ENCODE results near the gene ZCCHC4.

ZCCHC4 gene, protein sequence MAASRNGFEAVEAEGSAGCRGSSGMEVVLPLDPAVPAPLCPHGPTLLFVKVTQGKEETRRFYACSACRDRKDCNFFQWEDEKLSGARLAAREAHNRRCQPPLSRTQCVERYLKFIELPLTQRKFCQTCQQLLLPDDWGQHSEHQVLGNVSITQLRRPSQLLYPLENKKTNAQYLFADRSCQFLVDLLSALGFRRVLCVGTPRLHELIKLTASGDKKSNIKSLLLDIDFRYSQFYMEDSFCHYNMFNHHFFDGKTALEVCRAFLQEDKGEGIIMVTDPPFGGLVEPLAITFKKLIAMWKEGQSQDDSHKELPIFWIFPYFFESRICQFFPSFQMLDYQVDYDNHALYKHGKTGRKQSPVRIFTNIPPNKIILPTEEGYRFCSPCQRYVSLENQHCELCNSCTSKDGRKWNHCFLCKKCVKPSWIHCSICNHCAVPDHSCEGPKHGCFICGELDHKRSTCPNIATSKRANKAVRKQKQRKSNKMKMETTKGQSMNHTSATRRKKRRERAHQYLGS

DNA sequence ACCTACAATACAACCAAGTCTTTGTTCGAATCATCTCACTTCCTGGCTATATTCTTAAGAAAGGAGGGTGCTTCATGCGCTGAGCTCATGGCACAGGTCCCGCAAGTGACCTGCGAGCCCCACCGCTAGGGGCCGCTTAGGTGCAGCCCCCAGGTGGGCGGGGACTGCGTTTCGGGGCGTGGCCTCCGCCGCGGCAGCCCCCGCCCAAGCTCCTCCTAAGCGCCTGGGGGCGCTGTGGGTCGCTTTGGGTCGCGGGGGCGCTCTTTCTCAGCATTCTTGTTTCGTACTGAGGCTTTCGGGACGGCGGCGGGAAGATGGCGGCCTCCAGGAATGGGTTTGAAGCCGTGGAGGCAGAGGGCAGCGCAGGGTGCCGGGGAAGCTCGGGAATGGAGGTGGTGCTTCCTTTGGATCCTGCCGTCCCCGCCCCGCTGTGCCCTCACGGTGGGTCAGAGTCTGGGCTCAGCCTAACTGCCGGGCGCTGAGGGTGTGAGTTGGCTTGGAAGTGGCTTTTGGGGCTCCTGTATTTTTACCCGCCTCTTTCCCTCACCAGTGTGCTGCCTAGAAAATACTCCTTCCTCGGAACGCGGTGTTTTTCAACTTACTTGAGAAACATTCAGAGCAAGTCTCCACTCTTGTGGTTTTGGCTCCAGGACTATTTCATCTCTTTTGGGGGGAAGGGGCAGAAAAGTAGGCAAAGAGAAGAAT, at the start of gene ZCCHC4:
Gene ZCCHC4 (plus strand): TSS at position 279 of the 705 bp plus-strand sequence. CDS start 36 bp downstream, at position 315.
- TF ChIP-seq EZH2phosphoT487 (IDR thresholded peaks at IDR 0.05; ENCODE audit: borderline replicate concordance, low read length): no peak
- TF ChIP-seq, protein P1, sequence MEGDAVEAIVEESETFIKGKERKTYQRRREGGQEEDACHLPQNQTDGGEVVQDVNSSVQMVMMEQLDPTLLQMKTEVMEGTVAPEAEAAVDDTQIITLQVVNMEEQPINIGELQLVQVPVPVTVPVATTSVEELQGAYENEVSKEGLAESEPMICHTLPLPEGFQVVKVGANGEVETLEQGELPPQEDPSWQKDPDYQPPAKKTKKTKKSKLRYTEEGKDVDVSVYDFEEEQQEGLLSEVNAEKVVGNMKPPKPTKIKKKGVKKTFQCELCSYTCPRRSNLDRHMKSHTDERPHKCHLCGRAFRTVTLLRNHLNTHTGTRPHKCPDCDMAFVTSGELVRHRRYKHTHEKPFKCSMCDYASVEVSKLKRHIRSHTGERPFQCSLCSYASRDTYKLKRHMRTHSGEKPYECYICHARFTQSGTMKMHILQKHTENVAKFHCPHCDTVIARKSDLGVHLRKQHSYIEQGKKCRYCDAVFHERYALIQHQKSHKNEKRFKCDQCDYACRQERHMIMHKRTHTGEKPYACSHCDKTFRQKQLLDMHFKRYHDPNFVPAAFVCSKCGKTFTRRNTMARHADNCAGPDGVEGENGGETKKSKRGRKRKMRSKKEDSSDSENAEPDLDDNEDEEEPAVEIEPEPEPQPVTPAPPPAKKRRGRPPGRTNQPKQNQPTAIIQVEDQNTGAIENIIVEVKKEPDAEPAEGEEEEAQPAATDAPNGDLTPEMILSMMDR (IDR thresholded peaks at IDR 0.05; ENCODE audit: low read depth, low read length, poor library complexity, severe bottlenecking): peak; percentile 100
- peaks cover 24% of the 10 kb centered on the region for H3K4me1 ChIP-seq (ENCODE audit: control insufficient read depth, low read length)
- no peaks in the 10 kb centered on the region for H3K9me2 ChIP-seq (replicated peaks; ENCODE audit: control insufficient read depth, low read length)
- H3K4me3 ChIP-seq (ENCODE audit: low read length): peak within 1 kb of the TSS; percentile 90
- H3K27me3 ChIP-seq (ENCODE audit: control insufficient read depth, low read length): no peaks in the 10 kb centered on the region
- peak within 1 kb of the TSS; percentile 64 for H3K4me2 ChIP-seq (ENCODE audit: low read length)
- H3K9me3 ChIP-seq (ENCODE audit: control insufficient read depth, insufficient read depth, low read length): no peaks in the 10 kb centered on the region
- H3F3A ChIP-seq (ENCODE audit: control insufficient read depth, insufficient read depth): no peaks in the 10 kb centered on the region
- no peaks in the 10 kb centered on the region for H4K20me1 ChIP-seq (ENCODE audit: control insufficient read depth, insufficient read depth, low read depth, low read length)
- H3K79me2 ChIP-seq (ENCODE audit: control insufficient read depth, low read length): peaks cover 22% of the 10 kb centered on the region
- H3K27ac ChIP-seq (ENCODE audit: low read depth, low read length): no peak within 1 kb of the TSS
- H3K36me3 ChIP-seq (ENCODE audit: control insufficient read depth, low read length): peaks cover 17% of the 10 kb centered on the region

DNA sequence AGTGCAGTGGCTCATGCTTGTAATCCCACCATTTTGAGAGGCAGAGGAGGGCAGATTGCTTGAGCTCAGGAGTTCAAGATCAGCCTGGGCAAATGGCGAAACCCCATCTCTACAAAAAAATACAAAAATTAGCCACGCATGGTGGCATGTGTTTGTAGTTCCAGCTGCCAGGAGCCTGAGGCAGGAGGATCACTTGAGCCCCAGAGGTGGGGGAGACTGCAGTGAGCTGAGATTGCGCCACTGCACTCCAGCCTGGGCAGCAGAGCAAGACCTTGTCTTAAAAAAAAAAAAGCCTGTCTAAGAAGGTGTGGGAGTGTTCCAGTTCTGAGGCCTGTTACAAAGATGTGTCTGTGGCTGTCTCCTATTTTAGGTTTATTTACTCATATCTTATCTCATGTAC, 40.7 kb upstream of the ZCCHC4 start:
- H3K27ac ChIP-seq (ENCODE audit: low read depth, low read length): no peak overlapping the region
- H3K79me2 ChIP-seq (ENCODE audit: control insufficient read depth, low read length): no peaks in the 10 kb centered on the region
- no peaks in the 10 kb centered on the region for H3K9me2 ChIP-seq (replicated peaks; ENCODE audit: control insufficient read depth, low read length)
- no peak overlapping the region for H3K4me2 ChIP-seq (ENCODE audit: low read length)
- no peak for TF ChIP-seq EZH2phosphoT487 (IDR thresholded peaks at IDR 0.05; ENCODE audit: borderline replicate concordance, low read length)
- TF ChIP-seq, protein P1 (IDR thresholded peaks at IDR 0.05; ENCODE audit: low read depth, low read length, poor library complexity, severe bottlenecking): no peak
- H3K36me3 ChIP-seq (ENCODE audit: control insufficient read depth, low read length): peaks cover 16% of the 10 kb centered on the region
- no peaks in the 10 kb centered on the region for H3F3A ChIP-seq (ENCODE audit: control insufficient read depth, insufficient read depth)
- no peak overlapping the region for H3K4me3 ChIP-seq (ENCODE audit: low read length)
- H3K4me1 ChIP-seq (ENCODE audit: control insufficient read depth, low read length): no peaks in the 10 kb centered on the region
- no peaks in the 10 kb centered on the region for H4K20me1 ChIP-seq (ENCODE audit: control insufficient read depth, insufficient read depth, low read depth, low read length)
- H3K27me3 ChIP-seq (ENCODE audit: control insufficient read depth, low read length): no peaks in the 10 kb centered on the region
- H3K9me3 ChIP-seq (ENCODE audit: control insufficient read depth, insufficient read depth, low read length): no peaks in the 10 kb centered on the region

DNA sequence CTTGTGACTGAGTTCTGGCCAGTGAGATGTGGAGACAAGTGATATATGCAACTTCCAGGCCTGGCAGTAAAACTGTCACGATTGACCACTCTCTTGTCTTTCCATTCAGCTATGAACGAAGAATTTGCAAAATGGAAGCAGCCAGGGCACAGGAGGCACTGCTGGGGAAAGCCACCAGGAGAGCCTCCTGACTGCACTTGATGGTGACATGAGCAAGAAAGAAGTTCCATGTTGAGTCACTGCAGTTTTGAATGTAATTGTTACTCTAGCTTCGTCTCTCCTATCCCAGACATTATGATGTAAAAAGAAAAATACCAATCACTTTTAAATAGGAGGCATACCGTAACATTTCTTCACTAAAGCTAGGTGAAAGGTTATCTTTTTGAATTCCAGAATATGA, 32.4 kb upstream of the ZCCHC4 start:
- H3K4me2 ChIP-seq (ENCODE audit: low read length): no peak overlapping the region
- no peaks in the 10 kb centered on the region for H4K20me1 ChIP-seq (ENCODE audit: control insufficient read depth, insufficient read depth, low read depth, low read length)
- H3K9me2 ChIP-seq (replicated peaks; ENCODE audit: control insufficient read depth, low read length): no peaks in the 10 kb centered on the region
- peaks cover 12% of the 10 kb centered on the region for H3K36me3 ChIP-seq (ENCODE audit: control insufficient read depth, low read length)
- H3K4me3 ChIP-seq (ENCODE audit: low read length): no peak overlapping the region
- H3K27me3 ChIP-seq (ENCODE audit: control insufficient read depth, low read length): no peaks in the 10 kb centered on the region
- no peaks in the 10 kb centered on the region for H3K79me2 ChIP-seq (ENCODE audit: control insufficient read depth, low read length)
- peaks cover 2% of the 10 kb centered on the region; the same call in 1 of the 2 replicates for H3F3A ChIP-seq (ENCODE audit: control insufficient read depth, insufficient read depth)
- no peaks in the 10 kb centered on the region for H3K9me3 ChIP-seq (ENCODE audit: control insufficient read depth, insufficient read depth, low read length)
- no peak overlapping the region for H3K27ac ChIP-seq (ENCODE audit: low read depth, low read length)
- TF ChIP-seq EZH2phosphoT487 (IDR thresholded peaks at IDR 0.05; ENCODE audit: borderline replicate concordance, low read length): no peak
- TF ChIP-seq, protein P1 (IDR thresholded peaks at IDR 0.05; ENCODE audit: low read depth, low read length, poor library complexity, severe bottlenecking): no peak
- H3K4me1 ChIP-seq (ENCODE audit: control insufficient read depth, low read length): no peaks in the 10 kb centered on the region
